ENCODE results near the gene ZNF280B.
"Not testable (repeated sequence)": the region's sequence is repeated elsewhere in the genome, so short reads cannot be mapped to it uniquely, and the experiment has no call there.

ZNF280B gene

DNA sequence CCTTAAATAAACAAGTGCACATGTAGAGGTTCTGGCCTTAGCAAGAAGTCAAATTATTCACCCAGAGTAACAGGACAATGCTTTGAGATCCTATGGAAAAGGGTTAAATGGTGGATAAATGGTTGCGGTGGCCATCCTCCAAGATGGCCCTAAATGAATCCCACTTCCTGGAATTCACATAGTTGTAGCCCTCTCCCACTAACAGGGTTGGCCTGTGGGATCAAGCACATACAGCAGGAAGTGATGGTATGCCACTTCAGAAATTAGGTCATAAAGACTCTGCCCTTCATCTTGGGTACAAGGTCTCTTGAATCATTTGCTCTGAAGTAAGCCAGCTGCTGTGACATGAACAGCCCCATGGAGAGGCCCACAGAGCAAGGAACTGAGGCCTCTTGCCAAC is 1.8 kb downstream of the ZNF280B start:
- no peak for DNase-seq

DNA sequence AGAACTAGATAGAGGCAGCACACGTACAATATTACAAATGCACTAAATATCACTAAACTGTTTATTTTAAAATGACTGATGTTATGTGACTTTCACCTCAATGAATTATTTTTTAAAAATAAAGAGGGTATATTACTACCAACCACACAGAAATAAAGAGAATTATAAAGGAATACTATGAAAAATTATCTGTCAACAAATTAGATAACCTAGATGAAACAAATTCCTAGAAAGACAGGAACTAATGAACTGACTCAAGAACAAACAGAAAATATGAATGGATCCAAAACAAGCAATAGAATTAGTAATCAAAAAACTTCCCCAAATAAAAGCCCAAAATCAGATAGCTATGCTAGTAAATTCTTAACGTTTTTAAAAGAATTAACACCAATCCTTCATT is 10.3 kb downstream of the ZNF280B start:
- DNase-seq: no peak

DNA sequence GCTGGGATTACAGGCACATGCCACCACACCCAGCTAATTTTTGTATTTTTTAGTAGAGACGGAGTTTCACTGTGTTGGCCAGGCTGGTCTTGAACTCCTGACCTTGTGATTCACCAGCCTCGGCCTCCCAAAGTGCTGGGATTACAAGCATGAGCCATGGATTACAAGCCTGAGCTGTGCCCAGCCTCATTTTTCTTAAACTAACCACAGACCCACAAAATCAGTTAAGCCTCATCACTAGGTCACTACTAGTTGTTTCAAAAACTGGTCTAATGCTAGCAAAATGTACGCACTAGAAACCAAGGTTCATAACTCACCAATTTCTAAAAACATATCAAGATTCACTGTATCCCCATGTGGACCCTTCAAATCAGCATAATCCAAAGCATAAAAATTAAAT is 17.0 kb downstream of the ZNF280B start:
- not testable (repeated sequence) for DNase-seq

- DNase-seq: no peak
These were observed 19.8 kb downstream of the ZNF280B start for GRCh38 chr22:22488736-22489135.

GRCh38 chr22:22487869-22488597 is 20.5 kb downstream of the ZNF280B start:
- no peak for DNase-seq

DNA sequence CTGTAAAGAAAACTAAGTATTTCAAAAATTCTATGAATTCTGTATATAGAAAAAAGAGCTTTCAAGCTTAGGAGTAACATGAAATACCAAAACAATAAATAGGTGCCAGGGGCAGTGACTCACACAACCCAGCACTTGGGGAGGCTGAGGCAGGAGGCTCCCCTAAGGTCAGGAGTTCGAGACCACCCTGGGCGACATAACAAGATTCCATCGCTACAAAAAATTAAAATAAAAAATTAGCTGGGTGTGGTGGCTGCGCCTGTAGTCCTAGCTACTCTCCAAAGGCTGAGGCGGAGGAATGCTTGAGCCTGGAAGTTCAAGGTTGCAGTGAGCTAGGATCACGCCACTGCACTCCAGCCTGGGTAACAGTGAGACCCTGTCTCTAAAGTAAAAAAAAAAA is 21.5 kb downstream of the ZNF280B start:
- DNase-seq: no peak

GRCh38 chr22:22486132-22486899 is 22.2 kb downstream of the ZNF280B start:
- no peak for DNase-seq

- DNase-seq: no peak
These were observed 23.0 kb downstream of the ZNF280B start for GRCh38 chr22:22485524-22485923.

DNA sequence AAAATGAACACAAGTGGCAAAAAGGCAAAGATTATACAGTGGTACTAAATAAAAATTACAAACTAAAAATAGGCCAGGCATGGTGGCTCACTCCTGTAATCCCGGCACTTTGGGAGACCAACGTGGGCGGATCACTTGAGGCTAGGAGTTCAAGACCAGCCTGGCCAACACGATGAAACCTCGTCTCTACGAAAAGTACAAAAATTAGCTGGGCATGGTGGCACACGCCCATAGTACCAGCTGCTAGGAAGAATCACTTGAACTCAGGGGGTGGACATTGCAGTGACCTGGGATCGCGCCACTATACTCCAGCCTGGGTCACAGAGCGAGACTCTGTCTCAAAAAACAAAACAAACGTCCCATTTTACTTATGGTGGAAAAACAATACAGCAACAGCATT is 24.5 kb downstream of the ZNF280B start:
- no peak for DNase-seq

- DNase-seq: no peak
These were observed 27.6 kb downstream of the ZNF280B start for GRCh38 chr22:22480940-22481339.

GRCh38 chr22:22479999-22480532 is 28.5 kb downstream of the ZNF280B start:
- DNase-seq: peak; percentile 35

DNA sequence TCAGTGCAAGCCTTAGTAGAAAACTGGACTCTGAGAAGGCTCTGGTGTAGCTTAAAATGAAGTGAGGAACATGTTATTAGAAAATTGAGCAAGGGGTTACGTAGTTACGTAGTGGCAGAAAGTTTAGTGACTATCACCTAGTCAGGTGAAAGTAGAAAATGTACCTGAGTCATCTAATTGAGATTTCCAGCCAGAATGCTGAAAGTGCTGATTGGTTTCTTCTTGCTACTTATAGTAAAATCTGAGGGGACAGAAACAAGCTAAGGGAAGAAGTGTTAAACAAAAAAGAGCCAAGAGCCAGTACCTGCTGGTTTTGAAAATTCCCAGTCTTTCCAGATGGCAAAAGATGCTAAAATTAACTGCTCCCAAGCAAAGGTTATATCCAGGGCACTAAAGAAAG is 29.4 kb downstream of the ZNF280B start:
- DNase-seq: no peak

DNA sequence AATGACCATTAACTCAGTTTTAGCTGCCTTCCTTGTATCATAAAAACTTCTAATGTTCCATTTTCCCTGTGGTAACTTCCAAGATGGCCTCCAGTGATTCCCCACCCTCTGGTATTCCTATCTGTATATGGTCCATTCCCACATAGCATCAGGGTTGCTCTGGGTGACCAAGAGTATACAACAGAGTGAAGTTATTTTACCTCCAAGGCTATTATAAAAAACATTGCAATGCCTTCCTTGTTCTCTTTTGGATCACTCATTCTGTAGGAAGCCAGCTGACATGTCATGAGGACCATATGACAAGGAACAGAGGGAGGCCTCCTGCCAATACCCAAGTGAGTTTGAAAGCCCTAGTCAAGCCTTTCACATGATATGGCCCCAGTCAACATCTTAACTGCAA is 30.1 kb downstream of the ZNF280B start:
- no peak for DNase-seq

DNA sequence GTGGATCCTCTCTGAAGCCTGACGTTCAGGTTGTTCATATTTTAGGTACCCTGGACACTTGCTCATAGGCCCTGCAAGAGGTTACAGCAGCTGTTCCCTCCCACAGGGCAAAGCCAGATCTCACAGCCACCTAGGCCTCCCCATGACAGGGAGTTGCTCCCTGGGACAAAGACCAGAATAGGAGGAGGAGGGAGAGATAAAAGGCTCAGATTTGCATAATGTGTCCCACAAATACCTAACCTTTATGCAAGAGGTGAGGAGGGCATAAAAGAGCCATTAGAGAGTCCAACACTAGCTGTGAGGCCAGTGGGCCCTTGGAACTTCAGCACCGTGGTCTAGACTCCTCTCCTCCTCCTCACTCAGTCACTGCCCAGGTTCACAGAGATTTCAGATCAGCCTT is 33.8 kb downstream of the ZNF280B start:
- DNase-seq: no peak

DNA sequence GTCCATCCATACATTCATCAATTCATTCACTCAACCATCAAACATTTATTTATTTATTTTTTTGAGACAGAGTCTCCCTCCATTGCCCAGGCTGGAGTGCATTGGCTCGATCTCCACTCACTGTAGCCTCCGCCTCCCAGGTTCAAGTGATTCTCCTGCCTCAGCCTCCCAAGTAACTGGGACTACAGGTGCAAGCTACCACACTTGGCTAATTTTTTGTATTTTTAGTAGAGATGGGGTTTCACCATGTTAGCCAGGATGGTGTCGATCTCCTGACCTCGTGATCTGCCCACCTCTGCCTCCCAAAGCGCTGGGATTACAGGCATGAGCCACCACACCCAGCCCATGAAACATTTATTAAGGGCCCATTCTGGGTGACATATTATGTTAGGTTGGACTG is 37.4 kb downstream of the ZNF280B start:
- not testable (repeated sequence) for DNase-seq

GRCh38 chr22:22469527-22469926 is 39.0 kb downstream of the ZNF280B start:
- no peak for DNase-seq

GRCh38 chr22:22468794-22469469 is 39.6 kb downstream of the ZNF280B start:
- not testable (repeated sequence) for DNase-seq

DNA sequence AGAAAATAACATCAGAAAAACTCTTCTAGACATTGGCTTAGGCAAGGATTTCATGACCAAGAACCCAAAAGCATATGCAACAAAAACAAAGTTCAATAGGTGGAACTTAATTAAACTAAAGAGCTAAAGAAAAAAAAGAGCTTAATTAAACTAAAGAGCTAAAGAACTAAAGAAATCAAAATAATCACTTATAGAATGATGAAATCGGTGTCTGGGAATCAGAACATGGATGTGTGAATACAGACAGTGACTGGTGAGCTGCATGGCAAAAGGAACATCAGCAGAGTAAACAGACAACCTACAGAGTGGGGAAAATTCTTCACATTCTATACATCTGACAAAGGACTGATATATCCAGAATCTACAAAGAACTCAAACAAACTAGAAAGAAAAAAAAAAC is 41.4 kb downstream of the ZNF280B start:
- DNase-seq: no peak

- no peak for DNase-seq
These were observed 42.8 kb downstream of the ZNF280B start for GRCh38 chr22:22465782-22466181.

GRCh38 chr22:22465094-22465602 is 43.4 kb downstream of the ZNF280B start:
- DNase-seq: no peak

GRCh38 chr22:22464541-22465054 is 43.9 kb downstream of the ZNF280B start:
- DNase-seq: no peak

DNA sequence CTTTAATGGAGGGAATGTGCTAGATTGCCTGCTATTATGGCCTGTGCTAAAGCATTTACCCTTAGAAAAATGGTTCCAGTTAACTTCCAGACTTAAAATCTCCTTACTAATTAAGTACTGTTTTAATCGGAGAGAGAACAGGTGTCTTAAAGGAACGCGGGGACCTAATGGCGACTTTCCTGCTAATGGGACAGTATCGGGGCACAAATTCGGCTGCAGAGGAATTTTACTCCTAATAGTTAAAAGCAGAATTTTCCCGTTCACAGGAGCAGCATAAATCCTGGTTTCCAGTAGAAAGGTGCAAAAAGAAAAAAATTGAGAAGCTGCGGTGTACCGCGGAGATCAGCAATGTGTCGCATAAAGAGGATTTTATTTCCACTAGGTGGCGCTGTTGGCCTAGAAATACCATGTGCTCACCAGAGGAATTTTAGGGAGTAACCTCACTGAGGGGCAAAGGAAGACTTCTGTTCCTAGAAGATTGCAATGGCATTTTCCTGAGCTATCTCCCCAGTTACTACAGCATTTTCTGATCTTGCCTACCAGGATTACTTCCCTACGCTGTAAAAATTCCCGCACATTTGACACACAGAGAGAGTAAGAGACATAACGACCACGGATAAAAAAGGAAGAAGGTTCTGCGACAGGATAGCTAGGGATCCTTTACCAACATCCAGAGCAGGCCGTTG is 44.5 kb downstream of the ZNF280B start:
- DNase-seq: peak; percentile 68

All from fibroblast of skin of scalp (primary cell).